RWPE2 (cell line): ENCODE measurements around the gene YBX1.

Source experiments
- ATAC-seq: fragments of 200-7000 bp; cut with Tn5 transposase; 3 replicates; pipeline ENCODE4 v1.9.1; 2021; ENCODE audit warnings: low read depth
- DNase-seq: peaks from one replicate; pipeline ENCODE4 v3.0.0-alpha.2; 2020; ENCODE audit warnings: low spot score
- H3K27ac ChIP-seq: fragments of 450-650 bp; 2 replicates; pipeline ENCODE4 v1.5.1; 2017; ENCODE audit warnings: mild to moderate bottlenecking; ENCODE audit not compliant: poor library complexity, severe bottlenecking
- H3K27me3 ChIP-seq: fragments of 250-450 bp; sonication (Bioruptor Pico); 2 replicates; pipeline ENCODE4 v1.5.1; 2021; ENCODE audit warnings: mild to moderate bottlenecking, moderate library complexity; ENCODE audit not compliant: insufficient read depth, poor library complexity, severe bottlenecking
- H3K36me3 ChIP-seq: fragments of 250-450 bp; sonication (Bioruptor Pico); 2 replicates; pipeline ENCODE4 v1.5.1; 2020; ENCODE audit warnings: low read depth, mild to moderate bottlenecking, moderate library complexity
- H3K4me1 ChIP-seq: fragments of 250-450 bp; sonication (Bioruptor Pico); 2 replicates; pipeline ENCODE4 v1.5.1; 2021; ENCODE audit warnings: mild to moderate bottlenecking, moderate library complexity; ENCODE audit not compliant: insufficient read depth, poor library complexity, severe bottlenecking
- H3K4me3 ChIP-seq: fragments of 250-450 bp; sonication (Bioruptor Pico); 2 replicates; pipeline ENCODE4 v1.5.1; 2021; ENCODE audit warnings: mild to moderate bottlenecking, moderate library complexity; ENCODE audit not compliant: severe bottlenecking
- H3K9me3 ChIP-seq: fragments of 250-450 bp; sonication (Bioruptor Pico); 2 replicates; pipeline ENCODE4 v1.5.1; 2021; ENCODE audit warnings: mild to moderate bottlenecking, moderate library complexity; ENCODE audit not compliant: severe bottlenecking
- TF ChIP-seq, protein P1 (sequence below): fragments of 450-650 bp; IDR thresholded peaks from one replicate; pipeline ENCODE4 v1.5.1; 2017; ENCODE audit warnings: mild to moderate bottlenecking, moderate library complexity; ENCODE audit not compliant: poor library complexity, severe bottlenecking

The YBX1 gene

DNA sequence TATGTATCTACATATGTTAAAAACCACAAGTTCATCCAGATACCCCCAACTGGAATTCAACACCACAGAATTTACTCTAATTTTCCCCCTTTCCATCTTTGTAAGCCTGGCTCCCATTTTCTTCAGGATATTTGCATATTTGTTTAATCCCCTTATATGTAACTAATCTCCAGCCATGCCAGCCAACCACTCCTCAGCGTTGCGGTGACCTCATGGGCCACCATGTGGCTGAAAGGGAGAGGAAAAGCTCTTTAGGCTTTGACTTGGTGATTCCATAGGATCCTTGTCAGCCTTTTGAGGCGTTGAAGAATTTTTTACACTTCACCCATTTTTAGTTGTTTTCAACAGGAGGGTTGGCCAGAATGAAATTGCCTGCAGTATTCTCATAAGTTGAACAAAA lies 47.8 kb downstream of the YBX1 start:
- Histone ChIP-seq H3K27ac (no peak overlapping the region), H3K36me3 (no peaks in the 10 kb centered on the region), H3K4me3 (no peak overlapping the region), H3K4me1 (no peaks in the 10 kb centered on the region), H3K27me3 (no peaks in the 10 kb centered on the region), H3K9me3 (no peaks in the 10 kb centered on the region)
- ATAC-seq (no peak), DNase-seq (no peak)
- TF ChIP-seq, protein P1, sequence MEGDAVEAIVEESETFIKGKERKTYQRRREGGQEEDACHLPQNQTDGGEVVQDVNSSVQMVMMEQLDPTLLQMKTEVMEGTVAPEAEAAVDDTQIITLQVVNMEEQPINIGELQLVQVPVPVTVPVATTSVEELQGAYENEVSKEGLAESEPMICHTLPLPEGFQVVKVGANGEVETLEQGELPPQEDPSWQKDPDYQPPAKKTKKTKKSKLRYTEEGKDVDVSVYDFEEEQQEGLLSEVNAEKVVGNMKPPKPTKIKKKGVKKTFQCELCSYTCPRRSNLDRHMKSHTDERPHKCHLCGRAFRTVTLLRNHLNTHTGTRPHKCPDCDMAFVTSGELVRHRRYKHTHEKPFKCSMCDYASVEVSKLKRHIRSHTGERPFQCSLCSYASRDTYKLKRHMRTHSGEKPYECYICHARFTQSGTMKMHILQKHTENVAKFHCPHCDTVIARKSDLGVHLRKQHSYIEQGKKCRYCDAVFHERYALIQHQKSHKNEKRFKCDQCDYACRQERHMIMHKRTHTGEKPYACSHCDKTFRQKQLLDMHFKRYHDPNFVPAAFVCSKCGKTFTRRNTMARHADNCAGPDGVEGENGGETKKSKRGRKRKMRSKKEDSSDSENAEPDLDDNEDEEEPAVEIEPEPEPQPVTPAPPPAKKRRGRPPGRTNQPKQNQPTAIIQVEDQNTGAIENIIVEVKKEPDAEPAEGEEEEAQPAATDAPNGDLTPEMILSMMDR, result no peak

GRCh38 chr1:42730988-42731387 lies 48.8 kb downstream of the YBX1 start:
- H3K27me3 ChIP-seq, result no peaks in the 10 kb centered on the region
- H3K9me3 ChIP-seq, result no peaks in the 10 kb centered on the region
- TF ChIP-seq, protein P1, result peak; percentile 35
- DNase-seq, result no peak
- no peaks in the 10 kb centered on the region for H3K4me1 ChIP-seq
- no peak overlapping the region for H3K27ac ChIP-seq
- H3K36me3 ChIP-seq, result no peaks in the 10 kb centered on the region
- no peak overlapping the region for H3K4me3 ChIP-seq
- no peak for ATAC-seq

DNA sequence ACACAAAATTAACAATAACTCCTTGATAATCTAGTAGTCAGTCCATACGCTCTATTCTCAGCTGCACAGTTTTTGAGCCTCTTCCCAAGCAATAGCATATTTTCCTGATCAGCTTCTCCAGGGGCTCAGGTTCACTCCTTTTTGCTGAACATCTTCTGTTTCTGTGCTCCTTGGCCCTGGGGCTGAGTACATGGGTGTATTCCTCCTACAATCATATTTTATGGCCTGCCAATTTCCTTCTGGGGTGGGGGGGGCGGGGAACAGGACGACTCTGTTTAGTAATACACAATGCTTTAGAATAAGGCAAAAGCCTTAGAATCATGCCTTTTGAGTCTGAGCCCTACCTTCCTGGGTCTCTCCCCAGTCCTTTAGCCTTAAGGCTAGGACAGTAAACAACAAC lies 49.4 kb downstream of the YBX1 start:
- Histone ChIP-seq H3K27me3 (no peaks in the 10 kb centered on the region), H3K9me3 (no peaks in the 10 kb centered on the region), H3K36me3 (no peaks in the 10 kb centered on the region), H3K27ac (no peak overlapping the region), H3K4me1 (no peaks in the 10 kb centered on the region), H3K4me3 (no peak overlapping the region)
- no peak for DNase-seq
- TF ChIP-seq, protein P1, result no peak
- no peak for ATAC-seq

DNA sequence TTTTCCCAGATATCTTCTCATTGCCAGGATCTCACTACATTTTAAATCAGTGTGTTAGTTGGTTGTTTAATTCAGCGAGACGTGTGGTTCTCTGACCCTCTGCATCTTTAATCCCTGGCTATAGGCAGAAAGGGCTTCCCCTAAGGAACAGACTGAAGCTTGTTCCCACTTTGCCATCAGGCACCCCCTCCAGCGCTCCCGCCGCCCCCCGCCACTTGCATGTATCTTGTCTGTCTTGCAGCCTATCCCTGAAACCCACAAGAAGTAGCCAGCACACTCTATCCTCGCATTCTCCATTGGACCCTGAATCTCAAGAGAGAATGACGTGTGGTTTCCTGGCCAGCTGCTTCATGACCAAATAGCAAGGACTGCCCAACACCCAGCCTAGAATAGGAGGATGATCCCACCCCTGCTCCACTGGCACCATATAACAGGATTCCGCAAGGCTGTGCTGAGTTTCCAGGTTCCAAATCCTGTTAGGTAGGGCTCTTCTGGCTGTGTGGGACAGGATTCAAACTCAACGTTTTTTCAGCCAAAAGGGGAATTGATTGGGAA lies 50.0 kb downstream of the YBX1 start:
- no peak for ATAC-seq
- Histone ChIP-seq H3K36me3 (no peaks in the 10 kb centered on the region), H3K27ac (no peak overlapping the region), H3K9me3 (no peaks in the 10 kb centered on the region), H3K4me1 (no peaks in the 10 kb centered on the region), H3K27me3 (no peaks in the 10 kb centered on the region), H3K4me3 (no peak overlapping the region)
- TF ChIP-seq, protein P1, result no peak
- no peak for DNase-seq

DNA sequence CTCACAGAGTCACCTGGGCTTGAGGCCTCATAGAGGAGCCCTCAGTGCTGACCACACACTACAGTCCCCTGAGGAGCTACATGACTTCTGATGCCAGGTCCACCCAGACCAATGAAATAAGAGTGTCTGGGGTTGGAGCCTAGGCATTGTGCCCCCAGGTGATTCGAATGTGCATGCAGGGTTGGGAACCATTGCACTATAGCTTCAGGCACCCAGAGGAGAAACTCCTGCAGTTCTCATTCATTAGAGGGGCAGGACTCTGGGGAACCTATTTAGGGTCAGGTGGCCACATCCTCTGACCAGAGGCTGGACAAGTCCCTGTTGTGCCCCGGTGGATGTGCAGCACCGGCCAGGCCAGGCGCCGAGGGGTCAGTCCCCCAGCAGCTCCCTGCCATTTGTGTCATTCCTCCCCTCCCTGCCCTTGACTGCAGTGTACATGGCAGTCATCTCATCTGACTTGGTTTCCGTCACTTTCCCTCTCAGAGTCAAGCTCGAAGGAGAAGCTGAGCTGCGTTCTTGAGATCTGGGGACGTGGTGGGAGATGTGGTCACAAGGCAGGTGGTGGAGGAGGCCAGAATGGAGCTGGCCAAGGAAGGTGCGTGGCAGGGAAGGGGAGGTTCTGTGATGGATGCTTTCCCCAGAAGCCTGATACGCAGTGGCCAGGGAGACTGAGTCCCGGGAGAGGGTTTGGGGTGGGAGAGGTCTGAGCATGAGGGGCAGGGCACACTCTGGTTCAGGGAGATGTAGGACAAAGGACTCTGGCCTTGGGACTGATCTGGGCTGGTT lies 51.4 kb downstream of the YBX1 start:
- H3K36me3 ChIP-seq, result no peaks in the 10 kb centered on the region
- DNase-seq (no peak), ATAC-seq (no peak)
- H3K9me3 ChIP-seq, result no peaks in the 10 kb centered on the region
- no peaks in the 10 kb centered on the region for H3K4me1 ChIP-seq
- H3K27me3 ChIP-seq, result no peaks in the 10 kb centered on the region
- H3K27ac ChIP-seq, result no peak overlapping the region
- H3K4me3 ChIP-seq, result no peak overlapping the region
- TF ChIP-seq, protein P1, result no peak
